Activated CD8-positive, alpha-beta memory T cell treated with anti-CD3 and anti-CD28 coated beads, Interleukin-2, amount 50 U/mL, for 24 hours (primary cell): Measurements from ENCODE around the gene ADAM17.

Experiments
- DNase-seq: peaks from one replicate; pipeline ENCODE4 v3.0.0-alpha.2; 2020; ENCODE audit errors: extremely low read depth

The ADAM17 gene

GRCh38 chr2:9472511-9472910 lies 83.1 kb downstream of the ADAM17 start:
- DNase-seq = no peak

- no peak for DNase-seq
Measured at GRCh38 chr2:9471206-9471605, 84.4 kb downstream of the ADAM17 start.

- no peak for DNase-seq
Measured at GRCh38 chr2:9467687-9468086, 87.9 kb downstream of the ADAM17 start.

- no peak for DNase-seq
Measured at GRCh38 chr2:9466147-9466683, 89.4 kb downstream of the ADAM17 start.

- no peak for DNase-seq
Measured at GRCh38 chr2:9465170-9465569, 90.5 kb downstream of the ADAM17 start.

GRCh38 chr2:9463698-9464034 lies 92.0 kb downstream of the ADAM17 start:
- DNase-seq = no peak

GRCh38 chr2:9462886-9463697 lies 92.5 kb downstream of the ADAM17 start:
- DNase-seq = no peak

- no peak for DNase-seq
Measured at GRCh38 chr2:9462313-9462712, 93.3 kb downstream of the ADAM17 start.

GRCh38 chr2:9461079-9461478 lies 94.6 kb downstream of the ADAM17 start:
- DNase-seq = no peak

- DNase-seq = no peak
Measured at GRCh38 chr2:9460441-9461017, 95.1 kb downstream of the ADAM17 start.

- no peak for DNase-seq
Measured at GRCh38 chr2:9451231-9451630, 104.4 kb downstream of the ADAM17 start.

- no peak for DNase-seq
Measured at GRCh38 chr2:9445089-9445488, 110.5 kb downstream of the ADAM17 start.

GRCh38 chr2:9443526-9443925 lies 112.1 kb downstream of the ADAM17 start:
- no peak for DNase-seq

- no peak for DNase-seq
Measured at GRCh38 chr2:9441556-9441955, 114.1 kb downstream of the ADAM17 start.

- no peak for DNase-seq
Measured at GRCh38 chr2:9440058-9440727, 115.4 kb downstream of the ADAM17 start.

- DNase-seq = no peak
Measured at GRCh38 chr2:9439536-9439935, 116.1 kb downstream of the ADAM17 start.
